ENCODE measurements around the gene HSPA1B. TPM values are rescaled to one million over a fixed set of nuclear protein-coding genes. Genes with fewer than 3 reads are reported as not detected.

Gene HSPA1B
- polyA plus RNA-seq, 1 of the 3 experiments (the other 2 are of a cell fraction) = 96.3 TPM

DNA sequence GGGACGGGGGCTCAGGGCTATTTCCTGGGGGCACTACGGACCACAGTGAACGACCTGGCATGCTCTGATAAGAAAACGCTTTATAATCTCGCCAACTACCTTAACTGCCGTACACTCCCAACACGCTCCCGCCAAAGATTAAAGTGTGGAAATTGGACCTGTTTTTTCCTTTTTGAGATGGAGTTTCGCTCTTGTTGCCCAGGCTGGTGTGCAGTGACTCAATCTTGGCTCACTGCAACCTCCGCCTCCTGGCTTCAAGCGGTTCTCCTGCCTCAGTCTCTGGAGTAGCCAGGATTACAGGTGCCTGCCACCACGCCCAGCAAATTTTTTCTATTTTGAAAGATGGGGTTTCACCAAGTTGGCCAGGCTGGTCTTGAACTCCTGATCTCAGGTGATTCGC lies 51.6 kb downstream of the HSPA1B start:
- DNase-seq = no peak
- WGBS (ENCODE audit: low lambda C conversion rate) = 93% methylated on average over 13 of the region's 13 CpGs
- Histone ChIP-seq H3K9ac (no peak overlapping the region), H3F3A (replicated peaks; ENCODE audit: insufficient read depth) (peaks cover 5% of the 10 kb centered on the region), H3K9me3 (no peaks in the 10 kb centered on the region), H3K4me1 (ENCODE audit: control insufficient read depth in 1 of 2, insufficient read depth in 2 of 2, low read depth in 1 of 2, low read length in 1 of 2) (no peaks in the 10 kb centered on the region), H3K4me2 (no peak overlapping the region), H3K4me3 (ENCODE audit: low read depth in 2 of 2, low read length in 1 of 2) (no peak overlapping the region), H3K27me3 (ENCODE audit: insufficient read depth) (no peaks in the 10 kb centered on the region), H3K9me2 (no peaks in the 10 kb centered on the region), H3K36me3 (replicated peaks in 1 of 2; ENCODE audit: control insufficient read depth in 1 of 2, insufficient read depth in 2 of 2, low read length in 1 of 2) (peaks cover 0 to 39% of the 10 kb centered on the region in 2 experiments), H4K20me1 (ENCODE audit: insufficient read depth) (no peaks in the 10 kb centered on the region), H3K79me2 (ENCODE audit: insufficient read depth) (no peaks in the 10 kb centered on the region), H2AFZ (ENCODE audit: low read depth) (no peak overlapping the region), H3K27ac (ENCODE audit: low read depth in 2 of 2, low read length in 1 of 2) (no peak overlapping the region)
- POLR2A ChIA-PET = no interaction called here
- TF ChIP-seq MEF2A (IDR thresholded peaks at IDR 0.05; ENCODE audit: borderline replicate concordance, low read depth) (no peak), FOSL2 (IDR thresholded peaks at IDR 0.05; ENCODE audit: borderline replicate concordance, low read depth) (no peak), NRF1 (IDR thresholded peaks at IDR 0.05; ENCODE audit: low read depth, low read length) (no peak), SIN3A (IDR thresholded peaks at IDR 0.05; ENCODE audit: borderline replicate concordance, low read depth, low read length) (no peak), EP300 (IDR thresholded peaks at IDR 0.05; ENCODE audit: borderline replicate concordance in 1 of 2, low read depth in 1 of 2, low read length in 1 of 2) (no peak), ELF1 (IDR thresholded peaks at IDR 0.05) (no peak), CHD2 (IDR thresholded peaks at IDR 0.05; ENCODE audit: low read length, partially characterized antibody) (no peak), TEAD4 (IDR thresholded peaks at IDR 0.05; ENCODE audit: borderline replicate concordance, insufficient read depth) (no peak), YY1 (IDR thresholded peaks at IDR 0.05; ENCODE audit: low read depth) (no peak), TCF12 (IDR thresholded peaks at IDR 0.05) (no peak), RCOR1 (IDR thresholded peaks at IDR 0.05; ENCODE audit: low read length) (no peak)
- TF ChIP-seq, protein P1, sequence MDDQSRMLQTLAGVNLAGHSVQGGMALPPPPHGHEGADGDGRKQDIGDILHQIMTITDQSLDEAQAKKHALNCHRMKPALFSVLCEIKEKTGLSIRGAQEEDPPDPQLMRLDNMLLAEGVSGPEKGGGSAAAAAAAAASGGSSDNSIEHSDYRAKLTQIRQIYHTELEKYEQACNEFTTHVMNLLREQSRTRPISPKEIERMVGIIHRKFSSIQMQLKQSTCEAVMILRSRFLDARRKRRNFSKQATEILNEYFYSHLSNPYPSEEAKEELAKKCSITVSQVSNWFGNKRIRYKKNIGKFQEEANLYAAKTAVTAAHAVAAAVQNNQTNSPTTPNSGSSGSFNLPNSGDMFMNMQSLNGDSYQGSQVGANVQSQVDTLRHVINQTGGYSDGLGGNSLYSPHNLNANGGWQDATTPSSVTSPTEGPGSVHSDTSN (IDR thresholded peaks at IDR 0.05) = no peak
- TF ChIP-seq, protein P2, sequence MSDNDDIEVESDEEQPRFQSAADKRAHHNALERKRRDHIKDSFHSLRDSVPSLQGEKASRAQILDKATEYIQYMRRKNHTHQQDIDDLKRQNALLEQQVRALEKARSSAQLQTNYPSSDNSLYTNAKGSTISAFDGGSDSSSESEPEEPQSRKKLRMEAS (IDR thresholded peaks at IDR 0.05; ENCODE audit: low read depth) = no peak
- TF ChIP-seq, protein P3, sequence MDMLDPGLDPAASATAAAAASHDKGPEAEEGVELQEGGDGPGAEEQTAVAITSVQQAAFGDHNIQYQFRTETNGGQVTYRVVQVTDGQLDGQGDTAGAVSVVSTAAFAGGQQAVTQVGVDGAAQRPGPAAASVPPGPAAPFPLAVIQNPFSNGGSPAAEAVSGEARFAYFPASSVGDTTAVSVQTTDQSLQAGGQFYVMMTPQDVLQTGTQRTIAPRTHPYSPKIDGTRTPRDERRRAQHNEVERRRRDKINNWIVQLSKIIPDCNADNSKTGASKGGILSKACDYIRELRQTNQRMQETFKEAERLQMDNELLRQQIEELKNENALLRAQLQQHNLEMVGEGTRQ (IDR thresholded peaks at IDR 0.05; ENCODE audit: borderline replicate concordance, low read depth, low read length) = no peak
- TF ChIP-seq, protein P4, sequence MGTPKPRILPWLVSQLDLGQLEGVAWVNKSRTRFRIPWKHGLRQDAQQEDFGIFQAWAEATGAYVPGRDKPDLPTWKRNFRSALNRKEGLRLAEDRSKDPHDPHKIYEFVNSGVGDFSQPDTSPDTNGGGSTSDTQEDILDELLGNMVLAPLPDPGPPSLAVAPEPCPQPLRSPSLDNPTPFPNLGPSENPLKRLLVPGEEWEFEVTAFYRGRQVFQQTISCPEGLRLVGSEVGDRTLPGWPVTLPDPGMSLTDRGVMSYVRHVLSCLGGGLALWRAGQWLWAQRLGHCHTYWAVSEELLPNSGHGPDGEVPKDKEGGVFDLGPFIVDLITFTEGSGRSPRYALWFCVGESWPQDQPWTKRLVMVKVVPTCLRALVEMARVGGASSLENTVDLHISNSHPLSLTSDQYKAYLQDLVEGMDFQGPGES (IDR thresholded peaks at IDR 0.05; ENCODE audit: low read depth, low read length) = no peak
- TF ChIP-seq, protein P5, sequence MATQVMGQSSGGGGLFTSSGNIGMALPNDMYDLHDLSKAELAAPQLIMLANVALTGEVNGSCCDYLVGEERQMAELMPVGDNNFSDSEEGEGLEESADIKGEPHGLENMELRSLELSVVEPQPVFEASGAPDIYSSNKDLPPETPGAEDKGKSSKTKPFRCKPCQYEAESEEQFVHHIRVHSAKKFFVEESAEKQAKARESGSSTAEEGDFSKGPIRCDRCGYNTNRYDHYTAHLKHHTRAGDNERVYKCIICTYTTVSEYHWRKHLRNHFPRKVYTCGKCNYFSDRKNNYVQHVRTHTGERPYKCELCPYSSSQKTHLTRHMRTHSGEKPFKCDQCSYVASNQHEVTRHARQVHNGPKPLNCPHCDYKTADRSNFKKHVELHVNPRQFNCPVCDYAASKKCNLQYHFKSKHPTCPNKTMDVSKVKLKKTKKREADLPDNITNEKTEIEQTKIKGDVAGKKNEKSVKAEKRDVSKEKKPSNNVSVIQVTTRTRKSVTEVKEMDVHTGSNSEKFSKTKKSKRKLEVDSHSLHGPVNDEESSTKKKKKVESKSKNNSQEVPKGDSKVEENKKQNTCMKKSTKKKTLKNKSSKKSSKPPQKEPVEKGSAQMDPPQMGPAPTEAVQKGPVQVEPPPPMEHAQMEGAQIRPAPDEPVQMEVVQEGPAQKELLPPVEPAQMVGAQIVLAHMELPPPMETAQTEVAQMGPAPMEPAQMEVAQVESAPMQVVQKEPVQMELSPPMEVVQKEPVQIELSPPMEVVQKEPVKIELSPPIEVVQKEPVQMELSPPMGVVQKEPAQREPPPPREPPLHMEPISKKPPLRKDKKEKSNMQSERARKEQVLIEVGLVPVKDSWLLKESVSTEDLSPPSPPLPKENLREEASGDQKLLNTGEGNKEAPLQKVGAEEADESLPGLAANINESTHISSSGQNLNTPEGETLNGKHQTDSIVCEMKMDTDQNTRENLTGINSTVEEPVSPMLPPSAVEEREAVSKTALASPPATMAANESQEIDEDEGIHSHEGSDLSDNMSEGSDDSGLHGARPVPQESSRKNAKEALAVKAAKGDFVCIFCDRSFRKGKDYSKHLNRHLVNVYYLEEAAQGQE (IDR thresholded peaks at IDR 0.05; ENCODE audit: low read depth, low read length) = no peak
- TF ChIP-seq, protein P6, sequence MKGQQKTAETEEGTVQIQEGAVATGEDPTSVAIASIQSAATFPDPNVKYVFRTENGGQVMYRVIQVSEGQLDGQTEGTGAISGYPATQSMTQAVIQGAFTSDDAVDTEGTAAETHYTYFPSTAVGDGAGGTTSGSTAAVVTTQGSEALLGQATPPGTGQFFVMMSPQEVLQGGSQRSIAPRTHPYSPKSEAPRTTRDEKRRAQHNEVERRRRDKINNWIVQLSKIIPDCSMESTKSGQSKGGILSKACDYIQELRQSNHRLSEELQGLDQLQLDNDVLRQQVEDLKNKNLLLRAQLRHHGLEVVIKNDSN (IDR thresholded peaks at IDR 0.05; ENCODE audit: borderline replicate concordance, low read depth) = no peak
- CTCF ChIA-PET = no interaction called here

Small RNA genes lying within 50 kb of the gene (small RNA-seq; reads per million reads assigned to genes)
- gene RF00019 (0 reads per million in 7 experiments), gene SNORD48 (2.9 to 77.1 (median 47.7) reads per million in 7 experiments), gene SNORD52 (0 reads per million in 7 experiments)

Other genes starting within 250 kb of the HSPA1B start
- 0.10 and 0.16 TPM in 2 replicates for gene LTB, start 245.3 kb upstream of the HSPA1B start, polyA plus RNA-seq (2012; rRNA removed)
- not detected in 2 replicates for gene LST1, start 241.5 kb upstream of the HSPA1B start, polyA plus RNA-seq (2012; rRNA removed)
- not detected in 2 replicates for gene NCR3, start 234.7 kb upstream of the HSPA1B start, polyA plus RNA-seq (2012; rRNA removed)
- gene AIF1, start 212.5 kb upstream of the HSPA1B start, polyA plus RNA-seq (2012; rRNA removed) = not detected in 2 replicates
- 36.1 and 76.1 TPM in 2 replicates for gene PRRC2A, start 207.0 kb upstream of the HSPA1B start, polyA plus RNA-seq (2012; rRNA removed)
- gene BAG6, start 175.1 kb upstream of the HSPA1B start, polyA plus RNA-seq (2012; rRNA removed) = 100 and 220 TPM in 2 replicates
- gene APOM, start 171.8 kb upstream of the HSPA1B start, polyA plus RNA-seq (2012; rRNA removed) = 6.8 and 7.2 TPM in 2 replicates
- gene C6orf47, start 167.0 kb upstream of the HSPA1B start, polyA plus RNA-seq (2012; rRNA removed) = 10.3 and 11.5 TPM in 2 replicates
- gene GPANK1, start 162.7 kb upstream of the HSPA1B start, polyA plus RNA-seq (2012; rRNA removed) = 18.3 and 19.1 TPM in 2 replicates
- gene CSNK2B, start 161.7 kb upstream of the HSPA1B start, polyA plus RNA-seq (2012; rRNA removed) = 97.3 and 101 TPM in 2 replicates
- gene LY6G5B, start 157.8 kb upstream of the HSPA1B start, polyA plus RNA-seq (2012; rRNA removed) = 12.7 and 20.6 TPM in 2 replicates
- gene LY6G5C, start 146.7 kb upstream of the HSPA1B start, polyA plus RNA-seq (2012; rRNA removed) = 0.60 and 1.1 TPM in 2 replicates
- 49.3 and 52.9 TPM in 2 replicates for gene ABHD16A, start 124.4 kb upstream of the HSPA1B start, polyA plus RNA-seq (2012; rRNA removed)
- not detected in 2 replicates for gene LY6G6F, start 120.9 kb upstream of the HSPA1B start, polyA plus RNA-seq (2012; rRNA removed)
- not detected in 2 replicates for gene LY6G6D, start 112.4 kb upstream of the HSPA1B start, polyA plus RNA-seq (2012; rRNA removed)
- 0.08 TPM in 1 of 2 replicates, not detected in the other for gene LY6G6C, start 106.0 kb upstream of the HSPA1B start, polyA plus RNA-seq (2012; rRNA removed)
- not detected in 2 replicates for gene MPIG6B, start 104.4 kb upstream of the HSPA1B start, polyA plus RNA-seq (2012; rRNA removed)
- gene DDAH2, start 98.4 kb upstream of the HSPA1B start, polyA plus RNA-seq (2012; rRNA removed) = 147 and 180 TPM in 2 replicates
- gene CLIC1, start 91.2 kb upstream of the HSPA1B start, polyA plus RNA-seq (2012; rRNA removed) = 520 and 569 TPM in 2 replicates
- gene MSH5, start 87.7 kb upstream of the HSPA1B start, polyA plus RNA-seq (2012; rRNA removed) = 16.0 and 19.5 TPM in 2 replicates
- gene SAPCD1, start 65.1 kb upstream of the HSPA1B start, polyA plus RNA-seq (2012; rRNA removed) = 5.9 and 6.3 TPM in 2 replicates
- 0.45 and 0.56 TPM in 2 replicates for gene VWA7, start 50.4 kb upstream of the HSPA1B start, polyA plus RNA-seq (2012; rRNA removed)
- gene VARS1, start 32.0 kb upstream of the HSPA1B start, polyA plus RNA-seq (2012; rRNA removed) = 22.2 and 35.1 TPM in 2 replicates
- 47.8 and 79.1 TPM in 2 replicates for gene LSM2, start 20.8 kb upstream of the HSPA1B start, polyA plus RNA-seq (2012; rRNA removed)
- gene HSPA1L, start 12.5 kb upstream of the HSPA1B start, polyA plus RNA-seq (2012; rRNA removed) = 0.69 and 0.83 TPM in 2 replicates
- gene HSPA1A, start 12.2 kb upstream of the HSPA1B start, polyA plus RNA-seq (2012; rRNA removed) = 71.1 and 119 TPM in 2 replicates
- 42.2 and 43.0 TPM in 2 replicates for gene NEU1, start 35.1 kb downstream of the HSPA1B start, polyA plus RNA-seq (2012; rRNA removed)
- gene SLC44A4, start 51.3 kb downstream of the HSPA1B start, polyA plus RNA-seq (2012; rRNA removed) = 0.26 and 0.49 TPM in 2 replicates
- gene EHMT2, start 70.0 kb downstream of the HSPA1B start, polyA plus RNA-seq (2012; rRNA removed) = 50.1 and 72.0 TPM in 2 replicates
- 8.3 and 8.4 TPM in 2 replicates for gene ZBTB12, start 74.3 kb downstream of the HSPA1B start, polyA plus RNA-seq (2012; rRNA removed)
- gene C2, start 100.0 kb downstream of the HSPA1B start, polyA plus RNA-seq (2012; rRNA removed) = 0.15 and 0.43 TPM in 2 replicates
- gene CFB, start 118.4 kb downstream of the HSPA1B start, polyA plus RNA-seq (2012; rRNA removed) = 42.1 and 64.4 TPM in 2 replicates
- gene NELFE, start 131.2 kb downstream of the HSPA1B start, polyA plus RNA-seq (2012; rRNA removed) = 89.5 and 116 TPM in 2 replicates
- gene SKIC2, start 131.4 kb downstream of the HSPA1B start, polyA plus RNA-seq (2012; rRNA removed) = 86.3 and 89.4 TPM in 2 replicates
- 25.3 and 27.1 TPM in 2 replicates for gene DXO, start 144.4 kb downstream of the HSPA1B start, polyA plus RNA-seq (2012; rRNA removed)
- 9.9 and 11.4 TPM in 2 replicates for gene C4A, start 154.3 kb downstream of the HSPA1B start, polyA plus RNA-seq (2012; rRNA removed)
- gene C4B, start 187.1 kb downstream of the HSPA1B start, polyA plus RNA-seq (2012; rRNA removed) = 6.8 and 10.9 TPM in 2 replicates
- gene CYP21A2, start 210.7 kb downstream of the HSPA1B start, polyA plus RNA-seq (2012; rRNA removed) = 0.03 TPM in 1 of 2 replicates, not detected in the other